HG03565 (cell line): Measurements from ENCODE around the gene ARHGEF1.

ENCODE experiments used
- ATAC-seq: cut with Tn5 transposase; IDR thresholded peaks from one replicate; pipeline ENCODE4 v1.9.1; 2021; ENCODE audit warnings: mild to moderate bottlenecking, moderate library complexity; ENCODE audit not compliant: unreplicated experiment

The ARHGEF1 gene

GRCh38 chr19:41915776-41916414, 32.9 kb downstream of the ARHGEF1 start:
- ATAC-seq: no peak

- ATAC-seq: no peak
Observed at GRCh38 chr19:41917676-41918075, 34.7 kb downstream of the ARHGEF1 start.

GRCh38 chr19:41918095-41918494, 35.1 kb downstream of the ARHGEF1 start:
- no peak for ATAC-seq

GRCh38 chr19:41918653-41919244, 35.8 kb downstream of the ARHGEF1 start:
- ATAC-seq: no peak

GRCh38 chr19:41919948-41920712, 37.1 kb downstream of the ARHGEF1 start:
- no peak for ATAC-seq

GRCh38 chr19:41920882-41921576, 38.0 kb downstream of the ARHGEF1 start:
- no peak for ATAC-seq

- ATAC-seq: no peak
Observed at GRCh38 chr19:41921577-41922576, 38.9 kb downstream of the ARHGEF1 start.

- ATAC-seq: no peak
Observed at GRCh38 chr19:41922585-41922984, 39.6 kb downstream of the ARHGEF1 start.

GRCh38 chr19:41923045-41923788, 40.2 kb downstream of the ARHGEF1 start:
- ATAC-seq: no peak

- ATAC-seq: no peak
Observed at GRCh38 chr19:41924151-41925145, 41.5 kb downstream of the ARHGEF1 start.

- ATAC-seq: no peak
Observed at GRCh38 chr19:41925208-41926003, 42.4 kb downstream of the ARHGEF1 start.

GRCh38 chr19:41926028-41926762, 43.2 kb downstream of the ARHGEF1 start:
- no peak for ATAC-seq

GRCh38 chr19:41926763-41927496, 43.9 kb downstream of the ARHGEF1 start:
- no peak for ATAC-seq

GRCh38 chr19:41927497-41928192, 44.7 kb downstream of the ARHGEF1 start:
- no peak for ATAC-seq

GRCh38 chr19:41928221-41928683, 45.3 kb downstream of the ARHGEF1 start, which contains the start of gene ERFL:
Gene ERFL, minus strand, starts transcription at chr19:41928449. Its CDS starts 15,530 bp downstream, at chr19:41912919.
- no peak for ATAC-seq
